Endothelial cell of umbilical vein (primary cell): ENCODE measurements around the gene CPA2. TPM values are rescaled to one million over a fixed set of nuclear protein-coding genes. Genes with fewer than 3 reads are reported as not detected.

Experiments
- BruUV-seq: library from RNA; stranded (reverse); fragments of 400-500 nt; replicated peaks from 2 replicates; lab custom pipeline; 2021; lab: Mats Ljungman, UMichigan
- CTCF ChIA-PET: fragments of 300-600, 350-600 bp; sonication (Branson Sonifier 250); formaldehyde crosslinking; loops from one replicate; lab custom pipeline; 2021; ENCODE audit warnings: antibody characterized with exemption, inconsistent platforms; lab: Charles Lee
- POLR2A ChIA-PET: fragments of 300-600, 350-600 bp; sonication (Branson Sonifier 250); formaldehyde crosslinking; loops from one replicate; lab custom pipeline; 2021; ENCODE audit warnings: antibody characterized with exemption, inconsistent platforms; lab: Charles Lee
- DNase-seq: peaks from one replicate; pipeline ENCODE4 v3.0.0-alpha.2; 2011; ENCODE audit warnings: low read depth, low spot score
- FAIRE-seq: peaks from 2 replicates; lab custom pipeline; 2011; peaks lifted over from hg19 to GRCh38; lab: Jason Lieb, UNC
- H2AFZ ChIP-seq: 2 replicates; pipeline ENCODE4 v1.6.0; 2012; ENCODE audit warnings: low read depth, low read length, control low read depth, inconsistent platforms
- H3K27ac ChIP-seq: 2 replicates; pipeline ENCODE4 v1.5.1; 2011; ENCODE audit warnings: low read depth, mild to moderate bottlenecking, control low read depth, low read length, moderate library complexity; ENCODE audit not compliant: insufficient read depth
- H3K27me3 ChIP-seq, 2 experiments: 2 replicates each; pipeline versions ENCODE4 v1.6.0 to v1.6.1; 2011; ENCODE audit warnings: low read length in 2 of 2, mixed read lengths in 1 of 2; ENCODE audit not compliant: control insufficient read depth in 2 of 2, insufficient read depth in 2 of 2
- H3K36me3 ChIP-seq, 2 experiments: 2 replicates in 1 of 2; 3 replicates in 1 of 2; pipeline ENCODE4 v1.5.1; 2011; ENCODE audit warnings: low read length in 2 of 2, mild to moderate bottlenecking in 1 of 2, moderate library complexity in 1 of 2; ENCODE audit not compliant: control insufficient read depth in 2 of 2, insufficient read depth in 2 of 2; ENCODE audit errors: extremely low read depth in 1 of 2
- H3K4me1 ChIP-seq: 3 replicates; pipeline ENCODE4 v1.5.1; 2011; ENCODE audit warnings: mild to moderate bottlenecking, low read length; ENCODE audit not compliant: control insufficient read depth, insufficient read depth; ENCODE audit errors: extremely low read depth
- H3K4me2 ChIP-seq: 2 replicates; pipeline ENCODE4 v1.6.1; 2011; ENCODE audit warnings: low read length, control low read depth, mixed read lengths; ENCODE audit not compliant: insufficient read depth
- H3K4me3 ChIP-seq, 3 experiments: fragments of 200-600 bp in 1 of 3; sonication (generic), shearing (Covaris generic) in 1 of 3; replicated peaks in 1 of 3; 2 replicates each; pipeline ENCODE4 v1.5.1; 2011 to 2016; ENCODE audit warnings: control low read depth in 3 of 3, low read length in 3 of 3, mild to moderate bottlenecking in 2 of 3, inconsistent platforms in 1 of 3, low read depth in 1 of 3, moderate library complexity in 1 of 3; ENCODE audit not compliant: insufficient read depth in 1 of 3
- H3K79me2 ChIP-seq: 2 replicates; pipeline ENCODE4 v1.6.0; 2012; ENCODE audit warnings: low read length, inconsistent platforms; ENCODE audit not compliant: control insufficient read depth, insufficient read depth
- H3K9ac ChIP-seq: replicated peaks from 2 replicates; pipeline ENCODE3; 2011; ENCODE audit warnings: low read length, control low read depth; ENCODE audit not compliant: insufficient read depth; ENCODE audit errors: extremely low read depth
- H3K9me1 ChIP-seq: replicated peaks from 3 replicates; pipeline ENCODE4 v1.6.0; 2011; ENCODE audit warnings: mild to moderate bottlenecking, low read length; ENCODE audit not compliant: control insufficient read depth, insufficient read depth; ENCODE audit errors: extremely low read depth
- H3K9me3 ChIP-seq: replicated peaks from 2 replicates; pipeline ENCODE4 v1.5.1; 2012; ENCODE audit warnings: low read length, inconsistent platforms; ENCODE audit not compliant: control insufficient read depth, insufficient read depth
- H4K20me1 ChIP-seq: replicated peaks from 2 replicates; pipeline ENCODE3; 2011; ENCODE audit warnings: mild to moderate bottlenecking, low read length; ENCODE audit not compliant: control insufficient read depth, insufficient read depth; ENCODE audit errors: extremely low read depth
- CTCF ChIP-seq, 2 donors: IDR thresholded peaks; 1 replicate in 1 of 2; 2 replicates in 1 of 2; pipeline ENCODE4 v1.5.1; 2011; ENCODE audit warnings: low read length in 2 of 2, mild to moderate bottlenecking in 2 of 2, moderate library complexity in 2 of 2, control low read depth in 1 of 2, inconsistent platforms in 1 of 2, low read depth in 1 of 2; ENCODE audit not compliant: insufficient read depth in 1 of 2; ENCODE audit errors: extremely low read depth in 1 of 2
- EZH2 ChIP-seq: IDR thresholded peaks from 2 replicates; pipeline ENCODE4 v1.6.1; 2012; ENCODE audit warnings: borderline replicate concordance, low read depth, mild to moderate bottlenecking, moderate library complexity, low read length, inconsistent platforms; ENCODE audit not compliant: severe bottlenecking
- FOS ChIP-seq: IDR thresholded peaks from 2 replicates; pipeline ENCODE4 v1.6.1; 2011; ENCODE audit warnings: mild to moderate bottlenecking, low read length, moderate library complexity, borderline replicate concordance; ENCODE audit not compliant: insufficient read depth
- GATA2 ChIP-seq: IDR thresholded peaks from 2 replicates; pipeline ENCODE4 v1.7.0; 2011; ENCODE audit warnings: low read depth, mild to moderate bottlenecking, moderate library complexity, mixed read lengths, low read length; ENCODE audit not compliant: insufficient read length, insufficient read depth
- JUN ChIP-seq: IDR thresholded peaks from 2 replicates; pipeline ENCODE4 v1.6.1; 2011; ENCODE audit warnings: borderline replicate concordance, low read depth; ENCODE audit not compliant: insufficient read length, insufficient read depth
- MAX ChIP-seq: IDR thresholded peaks from 2 replicates; pipeline ENCODE4 v1.6.1; 2011; ENCODE audit not compliant: insufficient read depth, insufficient read length
- MYC ChIP-seq: IDR thresholded peaks from one replicate; pipeline ENCODE4 v1.6.1; 2011; ENCODE audit warnings: mild to moderate bottlenecking, low read depth, low read length
- POLR2A ChIP-seq: IDR thresholded peaks from 2 replicates; pipeline ENCODE4 v1.6.1; 2012; ENCODE audit warnings: low read depth, mild to moderate bottlenecking, control low read depth, low read length
- POLR2AphosphoS5 ChIP-seq: IDR thresholded peaks from 2 replicates; pipeline ENCODE4 v1.6.1; 2012; ENCODE audit warnings: low read depth, mild to moderate bottlenecking, control low read depth, low read length, moderate library complexity; ENCODE audit not compliant: insufficient read depth
- dilution Hi-C: fragments of 300-500 bp; cut with MboI; formaldehyde crosslinking; loops from one replicate; pipeline ENCODE4 v1.15.0; 2019; ENCODE audit warnings: low sequenced_read_pairs; ENCODE audit not compliant: extremely low pct_ligation_motif_present
- intact Hi-C: fragments of 100-400 bp; cut with micrococcal nuclease; formaldehyde crosslinking; loops from one replicate; pipeline ENCODE4 v1.10.0; 2022
- polyA plus RNA-seq, 4 experiments: library from polyadenylated mRNA; depleted of rRNA in 3 of 4; stranded (reverse) in 3 of 4; unstranded in 1 of 4; fragments of >200 nt; gene quantifications; 2 replicates each; pipeline versions ENCODE4 v1.2.1 to v1.2.3, GENCODE V29; 2011 to 2012; ENCODE audit warnings: missing spikeins in 1 of 4
- total RNA-seq: library from RNA; stranded (reverse); gene quantifications from 2 replicates; pipeline ENCODE4 v1.2.3, GENCODE V29; 2021

The CPA2 gene
- total and polyA plus RNA-seq, 2 donors (not counting 3 experiments of a cell fraction or from before 2014, with no cell fraction given): not detected

- DNase-seq (no peak), FAIRE-seq (no peak)
- intact Hi-C loops (no loop called here), dilution Hi-C loops (no loop called here)
- H3K27ac ChIP-seq: no peak overlapping the region
- no peaks in the 10 kb centered on the region for H4K20me1 ChIP-seq
- no peaks in the 10 kb centered on the region for H3K4me1 ChIP-seq
- H3K79me2 ChIP-seq: no peaks in the 10 kb centered on the region
- H3K27me3 ChIP-seq: no peaks in the 10 kb centered on the region
- no peak overlapping the region for H2AFZ ChIP-seq
- POLR2A ChIA-PET: no interaction called here
- no peaks in the 10 kb centered on the region for H3K9me3 ChIP-seq
- no peak overlapping the region for H3K4me3 ChIP-seq
- BruUV-seq: no TSS peak
- H3K9ac ChIP-seq: no peak overlapping the region
- CTCF ChIA-PET: interaction anchor here (0.9 kb wide), 1 partner anchor 15 kb away, joined by 3 read pairs; no protein-coding TSS in a partner anchor
- H3K36me3 ChIP-seq: no peaks in the 10 kb centered on the region
- TF ChIP-seq EZH2 (no peak), GATA2 (no peak), POLR2A (no peak), POLR2AphosphoS5 (no peak), MYC (no peak), JUN (no peak), FOS (no peak), CTCF (IDR thresholded peaks at IDR 0.05; ENCODE audit: extremely low read depth in 1 of 2, insufficient read depth in 1 of 2, low read depth in 1 of 2, low read length in 2 of 2) (no peak), MAX (no peak)
- H3K4me2 ChIP-seq: no peak overlapping the region
- no peaks in the 10 kb centered on the region for H3K9me1 ChIP-seq
Measured at GRCh38 chr7:130256704-130257103, 10.0 kb upstream of the CPA2 start.
